H1 (cell line): ENCODE data around the gene F2. TPM values are rescaled to one million over a fixed set of nuclear protein-coding genes. Genes with fewer than 3 reads are reported as not detected.

Experiments
- CTCF ChIA-PET: fragments of 300-600 bp; sonication (Branson Sonifier 250); formaldehyde crosslinking; loops from one replicate; lab custom pipeline; 2021; ENCODE audit not compliant: partially characterized antibody; lab: Charles Lee
- POLR2A ChIA-PET: fragments of 300-600 bp; sonication (Branson Sonifier 250); formaldehyde crosslinking; loops from one replicate; lab custom pipeline; 2021; ENCODE audit warnings: inconsistent platforms; ENCODE audit not compliant: partially characterized antibody; lab: Charles Lee
- DNase-seq, 2 experiments: peaks; one replicate each; pipeline versions ENCODE4 v3.0.0 to v3.0.0-alpha.2; 2010 to 2022; ENCODE audit warnings: low spot score in 2 of 2, low read depth in 1 of 2, mixed read lengths in 1 of 2
- FAIRE-seq: peaks from 2 replicates; lab custom pipeline; 2011; peaks lifted over from hg19 to GRCh38; lab: Jason Lieb, UNC
- H2AFZ ChIP-seq: 2 replicates; pipeline ENCODE4 v1.8.1; 2012; ENCODE audit warnings: low read length, inconsistent platforms
- H2AK5ac ChIP-seq: 2 replicates; pipeline ENCODE4 v1.6.1; 2013; ENCODE audit warnings: low read depth, low read length
- H2BK120ac ChIP-seq: replicated peaks from 2 replicates; pipeline ENCODE3; 2013; ENCODE audit warnings: low read depth, low read length, inconsistent platforms
- H2BK12ac ChIP-seq: 2 replicates; pipeline ENCODE4 v1.6.1; 2013; ENCODE audit warnings: low read depth, low read length
- H2BK15ac ChIP-seq: 2 replicates; pipeline ENCODE4 v1.6.1; 2013; ENCODE audit warnings: low read length
- H2BK20ac ChIP-seq: 2 replicates; pipeline ENCODE4 v1.6.1; 2013; ENCODE audit warnings: low read length
- H2BK5ac ChIP-seq: 2 replicates; pipeline ENCODE4 v1.6.1; 2013; ENCODE audit warnings: low read depth, low read length
- H3K14ac ChIP-seq: 2 replicates; pipeline ENCODE4 v1.6.1; 2013; ENCODE audit warnings: inconsistent platforms; ENCODE audit not compliant: insufficient read length
- H3K18ac ChIP-seq: 2 replicates; pipeline ENCODE4 v1.6.1; 2013; ENCODE audit warnings: low read length; ENCODE audit errors: extremely low read depth
- H3K23ac ChIP-seq: 2 replicates; pipeline ENCODE4 v1.6.1; 2013; ENCODE audit warnings: inconsistent platforms; ENCODE audit not compliant: insufficient read length
- H3K23me2 ChIP-seq: 2 replicates; pipeline ENCODE4 v1.6.1; 2013; ENCODE audit warnings: low read depth, low read length
- H3K27ac ChIP-seq: 2 replicates; pipeline ENCODE4 v1.6.1; 2011; ENCODE audit warnings: low read depth, low read length, inconsistent platforms
- H3K27me3 ChIP-seq, 4 experiments: replicated peaks in 1 of 4; 1 replicate in 1 of 4; 2 replicates in 3 of 4; pipeline versions ENCODE4 v1.6.1 to v1.8.1; 2011 to 2013; ENCODE audit warnings: low read length in 3 of 4, mild to moderate bottlenecking in 3 of 4, inconsistent platforms in 2 of 4, mixed read lengths in 2 of 4, moderate library complexity in 1 of 4; ENCODE audit not compliant: control insufficient read depth in 3 of 4, insufficient read depth in 3 of 4; ENCODE audit errors: extremely low read depth in 1 of 4
- H3K36me3 ChIP-seq, 4 experiments: 2 replicates each; pipeline versions ENCODE4 v1.6.1 to v1.8.1; 2011 to 2013; ENCODE audit warnings: mild to moderate bottlenecking in 4 of 4, low read length in 3 of 4, moderate library complexity in 2 of 4, control low read depth in 1 of 4, inconsistent platforms in 1 of 4; ENCODE audit not compliant: insufficient read depth in 4 of 4, control insufficient read depth in 2 of 4
- H3K4ac ChIP-seq: replicated peaks from 2 replicates; pipeline ENCODE3; 2013; ENCODE audit warnings: low read length, low read depth, mixed read lengths, inconsistent platforms; ENCODE audit not compliant: insufficient read length
- H3K4me1 ChIP-seq, 4 experiments: replicated peaks in 1 of 4; 1 replicate in 1 of 4; 2 replicates in 3 of 4; pipeline versions ENCODE4 v1.6.1 to v1.8.1; 2011 to 2013; ENCODE audit warnings: low read length in 3 of 4, inconsistent platforms in 2 of 4, mixed read lengths in 1 of 4; ENCODE audit not compliant: insufficient read depth in 4 of 4, control insufficient read depth in 3 of 4
- H3K4me2 ChIP-seq, 2 experiments: 2 replicates each; pipeline versions ENCODE4 v1.6.1 to v1.8.1; 2011 to 2013; ENCODE audit warnings: low read depth in 2 of 2, low read length in 2 of 2, control low read depth in 1 of 2, inconsistent platforms in 1 of 2, mild to moderate bottlenecking in 1 of 2; ENCODE audit not compliant: insufficient read depth in 1 of 2
- H3K4me3 ChIP-seq, 4 experiments: fragments of 200-600, 300-600 bp in 1 of 4; sonication (generic), shearing (Covaris generic), sonication (Bioruptor Twin) in 1 of 4; 2 replicates each; pipeline versions ENCODE4 v1.5.1 to v1.8.1; 2011 to 2016; ENCODE audit warnings: low read length in 4 of 4, low read depth in 3 of 4, control low read depth in 2 of 4, inconsistent platforms in 2 of 4, mild to moderate bottlenecking in 2 of 4, mixed read lengths in 1 of 4, moderate library complexity in 1 of 4; ENCODE audit not compliant: insufficient read depth in 2 of 4; ENCODE audit errors: extremely low read depth in 1 of 4
- H3K56ac ChIP-seq: replicated peaks from 2 replicates; pipeline ENCODE3; 2013; ENCODE audit warnings: low read depth, mild to moderate bottlenecking, mixed read lengths, low read length, inconsistent platforms; ENCODE audit not compliant: insufficient read length
- H3K79me1 ChIP-seq: 2 replicates; pipeline ENCODE4 v1.6.1; 2013; ENCODE audit warnings: low read depth, low read length, control low read depth
- H3K79me2 ChIP-seq, 2 experiments: 2 replicates each; pipeline versions ENCODE4 v1.6.1 to v1.8.1; 2012 to 2013; ENCODE audit warnings: low read length in 2 of 2, mild to moderate bottlenecking in 2 of 2, inconsistent platforms in 1 of 2; ENCODE audit not compliant: insufficient read depth in 2 of 2, control insufficient read depth in 1 of 2
- H3K9ac ChIP-seq, 4 experiments: replicated peaks in 1 of 4; 1 replicate in 1 of 4; 2 replicates in 3 of 4; pipeline versions ENCODE4 v1.6.1 to v1.8.1; 2011 to 2013; ENCODE audit warnings: low read depth in 3 of 4, low read length in 3 of 4, control low read depth in 2 of 4, mild to moderate bottlenecking in 2 of 4, moderate library complexity in 2 of 4, inconsistent platforms in 1 of 4; ENCODE audit errors: extremely low read depth in 1 of 4
- H3K9me3 ChIP-seq, 2 experiments: 2 replicates each; pipeline versions ENCODE4 v1.6.1 to v1.8.1; 2012 to 2013; ENCODE audit warnings: mild to moderate bottlenecking in 2 of 2, moderate library complexity in 2 of 2, control low read depth in 1 of 2, inconsistent platforms in 1 of 2, low read depth in 1 of 2, low read length in 1 of 2, mixed read lengths in 1 of 2; ENCODE audit not compliant: insufficient read depth in 2 of 2
- H4K20me1 ChIP-seq, 2 experiments: replicated peaks in 1 of 2; 2 replicates each; pipeline versions ENCODE3 to v1.8.1; 2011 to 2013; ENCODE audit warnings: inconsistent platforms in 2 of 2, low read length in 2 of 2, mild to moderate bottlenecking in 1 of 2; ENCODE audit not compliant: insufficient read depth in 2 of 2, control insufficient read depth in 1 of 2
- H4K5ac ChIP-seq: 2 replicates; pipeline ENCODE4 v1.6.1; 2013; ENCODE audit warnings: low read length, low read depth, mixed read lengths, inconsistent platforms; ENCODE audit not compliant: insufficient read length
- H4K8ac ChIP-seq: 2 replicates; pipeline ENCODE4 v1.8.0; 2013; ENCODE audit warnings: mild to moderate bottlenecking, moderate library complexity, low read length, inconsistent platforms; ENCODE audit not compliant: insufficient read depth; ENCODE audit errors: extremely low read depth
- H4K91ac ChIP-seq: replicated peaks from 2 replicates; pipeline ENCODE3; 2013; ENCODE audit warnings: low read length, mixed read lengths, inconsistent platforms; ENCODE audit not compliant: insufficient read length
- CREB1 ChIP-seq: IDR thresholded peaks from 2 replicates; pipeline ENCODE4 v1.6.1; 2012; ENCODE audit warnings: inconsistent platforms
- EP300 ChIP-seq, 2 experiments: IDR thresholded peaks; 1 replicate in 1 of 2; 2 replicates in 1 of 2; pipeline ENCODE4 v1.6.1; 2011 to 2012; ENCODE audit warnings: low read depth in 2 of 2, low read length in 2 of 2, mild to moderate bottlenecking in 2 of 2, borderline replicate concordance in 1 of 2, inconsistent platforms in 1 of 2, moderate library complexity in 1 of 2
- TBP ChIP-seq: IDR thresholded peaks from 2 replicates; pipeline ENCODE4 v1.6.1; 2011; ENCODE audit warnings: low read depth, low read length, improper control_type of control experiment
- YY1 ChIP-seq: IDR thresholded peaks from 2 replicates; pipeline ENCODE4 v1.6.1; 2011; ENCODE audit warnings: low read depth, mild to moderate bottlenecking, low read length
- WGBS, 2 experiments: shearing (Covaris generic) in 1 of 2; methylation state at CpG; one replicate each; pipeline versions ENCODE4 v1.1.6 to v1.1.7; 2013 to 2015; ENCODE audit warnings: low lambda C conversion rate in 2 of 2, mixed read lengths in 2 of 2, inconsistent platforms in 1 of 2, low coverage in 1 of 2, missing lambda C conversion rate in 1 of 2; ENCODE audit not compliant: insufficient replicate concordance in 2 of 2, insufficient coverage in 1 of 2, insufficient read length in 1 of 2; ENCODE audit errors: extremely low coverage in 1 of 2, missing lambda C conversion rate in 1 of 2; 5-methylcytosine and 5-hydroxymethylcytosine counted together
- polyA plus RNA-seq, 7 experiments: library from polyadenylated mRNA; depleted of rRNA in 3 of 7; stranded (reverse) in 5 of 7; unstranded in 2 of 7; fragments of >200 nt in 5 of 7; fragments of 200-250 nt in 2 of 7; gene quantifications; 1 replicate in 5 of 7; 2 replicates in 1 of 7; 4 replicates in 1 of 7; pipeline versions ENCODE4 v1.2.1 to v1.2.3, GENCODE V29; 2011 to 2013; ENCODE audit warnings: missing spikeins in 2 of 7, mixed read lengths in 2 of 7
- total RNA-seq: library from RNA; stranded (reverse); fragmentation: NEBNext Ultra II Directional; extraction: Animal tissue kit (Norgen Biotek cat#: 25700); gene quantifications from 2 replicates; pipeline ENCODE4 v1.2.1, GENCODE V29; 2021
- TF ChIP-seq, protein P1 (sequence below): IDR thresholded peaks from 2 replicates; pipeline ENCODE4 v1.6.1; 2012; ENCODE audit warnings: low read length, inconsistent platforms

F2 gene
- total and polyA plus RNA-seq, 2 of the 8 experiments (the other 6 are each of a cell fraction or from before 2014, with no cell fraction given) = 0.11 TPM; not detected in 1

DNA sequence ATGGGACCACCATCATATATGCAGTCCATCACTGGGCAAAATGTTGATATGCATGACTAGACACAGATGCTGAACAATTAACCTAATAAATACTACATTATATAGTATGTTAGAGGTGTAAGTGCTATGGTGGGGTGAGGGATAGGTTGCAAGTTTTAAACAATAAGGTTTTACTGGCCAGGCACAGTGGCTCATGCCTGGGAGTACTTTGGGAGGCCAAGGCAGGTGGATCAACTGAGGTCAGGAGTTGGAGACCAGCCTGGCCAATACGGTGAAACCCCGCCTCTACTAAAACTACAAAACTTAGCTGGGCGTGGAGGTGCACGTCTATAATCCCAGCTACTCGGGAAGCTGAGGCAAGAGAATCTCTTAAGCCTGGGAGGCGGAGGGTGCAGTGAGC lies 28.1 kb downstream of the F2 start:
- Histone ChIP-seq H3K79me2 (no peaks in the 10 kb centered on the region), H3K9ac (no peak overlapping the region), H2BK12ac (no peak overlapping the region), H3K79me1 (no peaks in the 10 kb centered on the region), H3K18ac (no peak overlapping the region), H3K23me2 (no peaks in the 10 kb centered on the region), H3K4me2 (no peak overlapping the region), H3K56ac (no peak overlapping the region), H2AFZ (no peak overlapping the region), H3K9me3 (no peaks in the 10 kb centered on the region), H3K23ac (no peak overlapping the region), H4K91ac (no peak overlapping the region), H3K4me3 (no peak overlapping the region), H4K8ac (no peak overlapping the region), H3K27me3 (no peaks in the 10 kb centered on the region), H2BK20ac (no peak overlapping the region), H3K14ac (no peak overlapping the region), H3K36me3 (peaks cover 37 to 89% (median 74%) of the 10 kb centered on the region in 4 experiments), H3K4me1 (no peaks in the 10 kb centered on the region), H4K20me1 (no peaks in the 10 kb centered on the region), H2AK5ac (no peak overlapping the region), H2BK15ac (no peak overlapping the region), H2BK120ac (no peak overlapping the region), H2BK5ac (no peak overlapping the region), H3K4ac (no peak overlapping the region), H3K27ac (no peak overlapping the region), H4K5ac (no peak overlapping the region)
- POLR2A ChIA-PET = interaction anchor here (0.7 kb wide), 1 partner anchor 153 kb away, joined by 3 read pairs; the partner anchor contains the start of gene AMBRA1
- WGBS, 2 experiments = 94% methylated on average over 6 of the region's 6 CpGs; no CpG with 5 or more reads in 1 of the 2 experiments
- CTCF ChIA-PET = no interaction called here
- no peak for DNase-seq
- no peak for FAIRE-seq
- TF ChIP-seq, protein P1, sequence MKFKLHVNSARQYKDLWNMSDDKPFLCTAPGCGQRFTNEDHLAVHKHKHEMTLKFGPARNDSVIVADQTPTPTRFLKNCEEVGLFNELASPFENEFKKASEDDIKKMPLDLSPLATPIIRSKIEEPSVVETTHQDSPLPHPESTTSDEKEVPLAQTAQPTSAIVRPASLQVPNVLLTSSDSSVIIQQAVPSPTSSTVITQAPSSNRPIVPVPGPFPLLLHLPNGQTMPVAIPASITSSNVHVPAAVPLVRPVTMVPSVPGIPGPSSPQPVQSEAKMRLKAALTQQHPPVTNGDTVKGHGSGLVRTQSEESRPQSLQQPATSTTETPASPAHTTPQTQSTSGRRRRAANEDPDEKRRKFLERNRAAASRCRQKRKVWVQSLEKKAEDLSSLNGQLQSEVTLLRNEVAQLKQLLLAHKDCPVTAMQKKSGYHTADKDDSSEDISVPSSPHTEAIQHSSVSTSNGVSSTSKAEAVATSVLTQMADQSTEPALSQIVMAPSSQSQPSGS = no peak
- TF ChIP-seq CREB1 = no peak
- no peak for TF ChIP-seq EP300 (IDR thresholded peaks at IDR 0.05; ENCODE audit: borderline replicate concordance in 1 of 2, low read depth in 2 of 2, low read length in 2 of 2)
- TF ChIP-seq TBP = no peak
- no peak for TF ChIP-seq YY1
